Right kidney (tissue), 9 donors: ENCODE data around the gene ANKRD42.

Source experiments
- DNase-seq: peaks from one replicate; pipeline ENCODE4 v3.0.0-alpha.2; 2016
- long read RNA-seq, 8 donors: transcript quantifications; one replicate each; lab custom pipeline, GENCODE V29; 2026

ANKRD42 gene
- long read RNA-seq, donor 1, full-length matches to known transcripts: 1 of 80 reads
- long read RNA-seq, donor 1, partial matches to known transcripts: 45 of 80 reads
- long read RNA-seq, donor 1, other reads (novel, unspliced or antisense): 34 of 80 reads
- long read RNA-seq, donor 2: 0 reads
- long read RNA-seq, donor 3, partial matches to known transcripts: 9 of 19 reads
- long read RNA-seq, donor 3, other reads (novel, unspliced or antisense): 10 of 19 reads
- long read RNA-seq, donor 4, full-length matches to known transcripts: 2 of 2 reads
- long read RNA-seq, donor 4, partial matches to known transcripts: 0 of 2 reads
- long read RNA-seq, donor 4, other reads (novel, unspliced or antisense): 0 of 2 reads
- long read RNA-seq, donor 5: 0 reads
- long read RNA-seq, donor 6: 0 reads
- long read RNA-seq, donor 7, partial matches to known transcripts: 73 of 85 reads
- long read RNA-seq, donor 7, other reads (novel, unspliced or antisense): 12 of 85 reads
- long read RNA-seq, donor 8, full-length matches to known transcripts: 3 of 62 reads
- long read RNA-seq, donor 8, partial matches to known transcripts: 23 of 62 reads
- long read RNA-seq, donor 8, other reads (novel, unspliced or antisense): 36 of 62 reads

- DNase-seq: peak; percentile 90
These were observed at the start of gene ANKRD42 for GRCh38 chr11:83193315-83194280. Gene ANKRD42 (plus strand): TSS chr11:83193712. CDS start chr11:83194671, 959 bp downstream.

- no peak for DNase-seq
These were observed 45.6 kb upstream of the ANKRD42 start for GRCh38 chr11:83147895-83148294.

- DNase-seq: no peak
These were observed 43.1 kb upstream of the ANKRD42 start for GRCh38 chr11:83150450-83150849.

GRCh38 chr11:83151274-83151977 lies 42.1 kb upstream of the ANKRD42 start:
- DNase-seq: no peak

- no peak for DNase-seq
These were observed 41.2 kb upstream of the ANKRD42 start for GRCh38 chr11:83152264-83152663.

GRCh38 chr11:83153764-83154163 lies 39.7 kb upstream of the ANKRD42 start:
- no peak for DNase-seq

- DNase-seq: peak; percentile 85
These were observed 37.1 kb upstream of the ANKRD42 start for GRCh38 chr11:83156144-83156995.

- DNase-seq: peak; percentile 97
These were observed 36.4 kb upstream of the ANKRD42 start, which contains the start of gene PCF11 for GRCh38 chr11:83156996-83157593. Gene PCF11 (plus strand): TSS chr11:83157131. CDS start chr11:83157440, 309 bp downstream.

- DNase-seq: peak; percentile 81
These were observed 35.7 kb upstream of the ANKRD42 start for GRCh38 chr11:83157594-83158356.

- DNase-seq: no peak
These were observed 35.1 kb upstream of the ANKRD42 start for GRCh38 chr11:83158357-83158786.

GRCh38 chr11:83158965-83159901 lies 34.3 kb upstream of the ANKRD42 start:
- no peak for DNase-seq

GRCh38 chr11:83159902-83160865 lies 33.3 kb upstream of the ANKRD42 start:
- no peak for DNase-seq

- DNase-seq: no peak
These were observed 31.8 kb upstream of the ANKRD42 start for GRCh38 chr11:83161610-83162199.

GRCh38 chr11:83162377-83162776 lies 31.1 kb upstream of the ANKRD42 start:
- no peak for DNase-seq

- DNase-seq: no peak
These were observed 27.2 kb upstream of the ANKRD42 start for GRCh38 chr11:83166193-83166866.

- DNase-seq: no peak
These were observed 24.8 kb upstream of the ANKRD42 start for GRCh38 chr11:83168756-83169155.
